OCI-LY7 (cell line): Measurements from ENCODE around the gene MRFAP1L1. TPM values are rescaled to one million over a fixed set of nuclear protein-coding genes. Genes with fewer than 3 reads are reported as not detected.
"Not testable (repeated sequence)": the region's sequence is repeated elsewhere in the genome, so short reads cannot be mapped to it uniquely, and the experiment has no call there.

Experiments used
- Bru-seq: library from RNA; stranded (reverse); fragments of 400-500 nt; gene quantifications from one replicate; lab custom pipeline; 2021; lab: Mats Ljungman, UMichigan
- BruChase-seq, 2 experiments: library from RNA; stranded (reverse); fragments of 400-500 nt; gene quantifications; one replicate each; lab custom pipeline; 2021; lab: Mats Ljungman, UMichigan
- BruUV-seq: library from RNA; stranded (reverse); fragments of 400-500 nt; replicated peaks from 2 replicates; lab custom pipeline; 2021; lab: Mats Ljungman, UMichigan
- CTCF ChIA-PET: fragments of 300-600 bp; sonication (Branson Sonifier 250); formaldehyde crosslinking; loops from one replicate; lab custom pipeline; 2022; ENCODE audit warnings: antibody characterized with exemption; ENCODE audit not compliant: unreplicated experiment; lab: Charles Lee
- POLR2A ChIA-PET: fragments of 300-600 bp; sonication (Branson Sonifier 250); formaldehyde crosslinking; loops from one replicate; lab custom pipeline; 2022; ENCODE audit warnings: antibody characterized with exemption; lab: Charles Lee
- DNase-seq: peaks from one replicate; pipeline ENCODE4 v3.0.0-alpha.2; 2015; ENCODE audit warnings: low spot score
- H2AFZ ChIP-seq: fragments of 200-600 bp; sonication (generic), shearing (Covaris generic); 2 replicates; pipeline ENCODE4 v1.6.1; 2014; ENCODE audit warnings: mild to moderate bottlenecking, antibody characterized with exemption, low read length, moderate library complexity
- H3K27ac ChIP-seq: fragments of 200-600 bp; sonication (generic); 2 replicates; pipeline ENCODE4 v1.5.1; 2014; ENCODE audit warnings: mixed run types, low read depth, mild to moderate bottlenecking, moderate library complexity, low read length, inconsistent platforms; ENCODE audit not compliant: poor library complexity, severe bottlenecking
- H3K36me3 ChIP-seq: fragments of 200-600 bp; sonication (generic); 2 replicates; pipeline ENCODE4 v1.6.1; 2014; ENCODE audit warnings: mild to moderate bottlenecking, antibody characterized with exemption, low read length, moderate library complexity, mixed read lengths; ENCODE audit not compliant: insufficient read depth
- H3K4me1 ChIP-seq: fragments of 200-600 bp; sonication (generic); 2 replicates; pipeline ENCODE4 v1.5.1; 2014; ENCODE audit warnings: mild to moderate bottlenecking, low read length; ENCODE audit not compliant: insufficient read depth, poor library complexity, severe bottlenecking
- H3K4me2 ChIP-seq: fragments of 200-600 bp; sonication (generic); 2 replicates; pipeline ENCODE4 v1.6.1; 2014; ENCODE audit warnings: mild to moderate bottlenecking, low read length
- H3K4me3 ChIP-seq: fragments of 200-600 bp; sonication (generic); 2 replicates; pipeline ENCODE4 v1.5.1; 2014; ENCODE audit warnings: mild to moderate bottlenecking, low read depth, low read length; ENCODE audit not compliant: poor library complexity, severe bottlenecking
- H3K79me2 ChIP-seq: fragments of 200-600 bp; sonication (generic); 2 replicates; pipeline ENCODE4 v1.6.1; 2016; ENCODE audit warnings: low read depth, mild to moderate bottlenecking, low read length, moderate library complexity, mixed read lengths; ENCODE audit not compliant: insufficient read depth
- H3K9me2 ChIP-seq: fragments of 200-600 bp; sonication (generic); 2 replicates; pipeline ENCODE4 v1.6.1; 2016; ENCODE audit warnings: mild to moderate bottlenecking, low read length, mixed read lengths; ENCODE audit not compliant: insufficient read depth
- H3K9me3 ChIP-seq: fragments of 200-600 bp; sonication (generic); 2 replicates; pipeline ENCODE4 v1.6.1; 2014; ENCODE audit warnings: mild to moderate bottlenecking, mixed run types, low read length, mixed read lengths
- H4K20me1 ChIP-seq: fragments of 200-600 bp; sonication (generic); 2 replicates; pipeline ENCODE4 v1.6.1; 2014; ENCODE audit warnings: mild to moderate bottlenecking, antibody characterized with exemption, low read length, moderate library complexity, mixed read lengths; ENCODE audit not compliant: insufficient read depth
- EZH2phosphoT487 ChIP-seq: fragments of 200-600 bp; sonication (generic); IDR thresholded peaks from 2 replicates; pipeline ENCODE4 v1.6.1; 2018; ENCODE audit warnings: low read depth, borderline replicate concordance, mild to moderate bottlenecking, mixed run types, antibody characterized with exemption, low read length, moderate library complexity, mixed read lengths
- intact Hi-C: fragments of 100-400 bp; cut with micrococcal nuclease; formaldehyde crosslinking; loops from one replicate; pipeline ENCODE4 v1.10.0; 2022; ENCODE audit not compliant: unreplicated experiment
- long read RNA-seq: library from polyadenylated mRNA; stranded (forward); transcript quantifications from one replicate; pipeline ENCODE4 v2.0.0, GENCODE V29; 2022
- total RNA-seq, 2 experiments: library from RNA; depleted of rRNA in 1 of 2; stranded (reverse); fragments of >200 nt in 1 of 2; shearing (Covaris generic) in 1 of 2; gene quantifications; 2 replicates each; pipeline ENCODE4 v1.2.3, GENCODE V29; 2014 to 2022
- TF ChIP-seq, protein P1 (sequence below): fragments of 200-600 bp; sonication (generic); conservative IDR thresholded peaks from 2 replicates; pipeline ENCODE4 v1.5.1; 2014; ENCODE audit warnings: mild to moderate bottlenecking, antibody characterized with exemption, low read length, moderate library complexity, mixed read lengths

MRFAP1L1 gene
- total RNA-seq (2014; rRNA removed; shearing (Covaris generic)) (50.5 and 79.2 TPM in 2 replicates), total RNA-seq (2022) (49.3 and 50.1 TPM in 2 replicates), Bru-seq, nascent RNA (percentile 96 among the genes with signal in this experiment), BruChase-seq, experiment 1, labeled RNA remaining after a 6-hour chase (percentile 95 among the genes with signal in this experiment), BruChase-seq, experiment 2, labeled RNA remaining after a 2-hour chase (percentile 100 among the genes with signal in this experiment)
- long read RNA-seq, transcript MRFAP1L1-202 (1 exons, 2,127 nt), result minor isoform, 7 of 41 reads
- long read RNA-seq, transcript MRFAP1L1-201 (2 exons, 1,593 nt), result major isoform, 32 of 41 reads
- long read RNA-seq, partial matches to known transcripts, result 0 of 41 reads
- long read RNA-seq, other reads (novel, unspliced or antisense), result 2 of 41 reads

DNA sequence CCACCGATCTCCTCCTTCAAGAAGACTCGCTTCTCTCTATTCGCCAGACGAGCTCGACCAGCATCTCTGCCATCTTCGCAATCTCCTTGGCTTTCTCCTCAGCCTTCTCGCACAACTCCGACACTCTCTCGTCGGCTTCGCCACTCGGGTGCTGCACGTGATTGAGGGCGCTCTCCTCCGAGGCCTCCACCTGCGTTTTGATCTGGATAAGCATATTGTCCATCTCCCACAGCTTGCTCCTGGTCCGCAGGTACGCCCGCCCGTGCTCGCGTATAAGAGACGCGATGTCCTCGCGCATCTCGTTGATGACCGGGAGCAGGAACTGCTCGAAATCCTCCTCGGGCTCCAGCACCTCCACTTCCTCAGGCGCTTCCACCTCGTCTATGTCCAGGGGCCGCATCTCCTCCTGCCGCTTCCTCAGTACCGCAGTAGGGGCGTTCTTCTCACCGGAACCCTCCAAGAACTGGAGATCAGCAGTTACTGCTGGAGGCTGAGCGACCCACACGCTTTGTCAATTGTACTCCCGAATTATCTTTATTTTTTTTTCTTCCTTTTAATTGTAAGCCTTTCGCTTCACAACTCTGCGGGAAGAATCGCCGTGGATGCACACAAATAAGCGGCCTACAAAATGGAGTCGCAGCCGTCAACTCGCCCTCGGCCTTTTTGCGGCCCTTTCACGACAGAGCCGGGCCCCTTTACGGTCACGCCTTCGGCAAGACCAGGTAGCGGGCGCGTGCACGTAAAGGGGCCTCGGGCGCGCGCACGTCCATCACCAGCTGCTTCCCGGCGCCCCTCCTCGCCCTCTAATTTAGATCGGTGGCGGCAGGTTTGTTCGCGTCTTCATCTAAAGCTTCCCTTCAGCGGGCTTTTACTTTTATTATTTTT, at the start of gene MRFAP1L1:
MRFAP1L1 (minus strand) TSS at position 636 of the 885 bp plus-strand sequence; CDS start at position 400, 236 bp downstream.
- Histone ChIP-seq H3K9me2 (no peaks in the 10 kb centered on the region), H3K4me2 (peak within 1 kb of the TSS; percentile 94), H2AFZ (peak within 1 kb of the TSS; percentile 91), H3K36me3 (peaks cover 41% of the 10 kb centered on the region), H4K20me1 (0 out of 2 replicates have a peak, but pooled peaks cover 9% of the 10 kb centered on the region), H3K79me2 (peaks cover 52% of the 10 kb centered on the region), H3K4me3 (peak within 1 kb of the TSS; percentile 92), H3K4me1 (peaks cover 41% of the 10 kb centered on the region), H3K27ac (peak within 1 kb of the TSS; percentile 73), H3K9me3 (peaks cover 20% of the 10 kb centered on the region)
- POLR2A ChIA-PET, result interaction anchor here (0.8 to 2.0 kb wide), 4 partner anchors 8 to 37 kb away, joined by 3 to 12 read pairs (median 4); a partner anchor contains a TSS
- peak; percentile 99 for DNase-seq
- CTCF ChIA-PET, result interaction anchor here (0.6 kb wide), 1 partner anchor 69 kb away, joined by 4 read pairs; the partner anchor contains the start of gene MRFAP1
- intact Hi-C loops, result loop anchor here (1.0 to 2.0 kb wide), 2 partner anchors 35 to 69 kb away; partner anchors contain the start of gene MRFAP1
- TSS peak; percentile 90 for BruUV-seq
- TF ChIP-seq, protein P1, sequence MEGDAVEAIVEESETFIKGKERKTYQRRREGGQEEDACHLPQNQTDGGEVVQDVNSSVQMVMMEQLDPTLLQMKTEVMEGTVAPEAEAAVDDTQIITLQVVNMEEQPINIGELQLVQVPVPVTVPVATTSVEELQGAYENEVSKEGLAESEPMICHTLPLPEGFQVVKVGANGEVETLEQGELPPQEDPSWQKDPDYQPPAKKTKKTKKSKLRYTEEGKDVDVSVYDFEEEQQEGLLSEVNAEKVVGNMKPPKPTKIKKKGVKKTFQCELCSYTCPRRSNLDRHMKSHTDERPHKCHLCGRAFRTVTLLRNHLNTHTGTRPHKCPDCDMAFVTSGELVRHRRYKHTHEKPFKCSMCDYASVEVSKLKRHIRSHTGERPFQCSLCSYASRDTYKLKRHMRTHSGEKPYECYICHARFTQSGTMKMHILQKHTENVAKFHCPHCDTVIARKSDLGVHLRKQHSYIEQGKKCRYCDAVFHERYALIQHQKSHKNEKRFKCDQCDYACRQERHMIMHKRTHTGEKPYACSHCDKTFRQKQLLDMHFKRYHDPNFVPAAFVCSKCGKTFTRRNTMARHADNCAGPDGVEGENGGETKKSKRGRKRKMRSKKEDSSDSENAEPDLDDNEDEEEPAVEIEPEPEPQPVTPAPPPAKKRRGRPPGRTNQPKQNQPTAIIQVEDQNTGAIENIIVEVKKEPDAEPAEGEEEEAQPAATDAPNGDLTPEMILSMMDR, result peak; percentile 35; the same call in 1 of the 2 replicates
- no peak for TF ChIP-seq EZH2phosphoT487

DNA sequence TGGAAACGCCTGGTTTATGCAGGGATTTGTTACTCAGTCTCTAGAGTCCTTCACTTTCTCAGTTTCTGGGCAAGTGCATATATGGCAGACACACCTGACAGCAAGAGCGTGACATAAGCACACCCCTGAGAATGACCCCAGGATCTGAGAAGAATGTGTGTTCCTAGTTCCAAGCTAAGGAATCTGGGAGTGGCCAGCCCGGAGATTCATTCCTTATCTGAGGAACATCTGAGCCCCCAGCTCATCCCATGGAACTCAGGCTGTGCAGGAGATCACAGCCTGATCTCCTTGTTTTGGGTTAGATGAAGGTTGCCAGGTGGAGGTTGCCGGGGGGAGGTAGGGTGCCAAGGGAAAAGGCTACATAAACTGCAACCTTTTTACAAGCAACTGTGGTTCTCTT, 49.1 kb upstream of the MRFAP1L1 start:
- TF ChIP-seq, protein P1, result no peak
- no peak for TF ChIP-seq EZH2phosphoT487
- H3K4me2 ChIP-seq, result no peak overlapping the region
- no peaks in the 10 kb centered on the region for H3K9me2 ChIP-seq
- ChIA-PET POLR2A (interaction anchor here (0.7 kb wide), 1 partner anchor 635 kb away, joined by 3 read pairs; no protein-coding TSS in a partner anchor), CTCF (no interaction called here)
- no peak overlapping the region for H3K27ac ChIP-seq
- no peaks in the 10 kb centered on the region for H4K20me1 ChIP-seq
- no peak overlapping the region for H3K4me3 ChIP-seq
- DNase-seq, result no peak
- H3K79me2 ChIP-seq, result no peaks in the 10 kb centered on the region
- no peak overlapping the region for H2AFZ ChIP-seq
- H3K9me3 ChIP-seq, result no peaks in the 10 kb centered on the region
- BruUV-seq, result no TSS peak
- H3K4me1 ChIP-seq, result no peaks in the 10 kb centered on the region
- intact Hi-C loops, result no loop called here
- no peaks in the 10 kb centered on the region for H3K36me3 ChIP-seq

DNA sequence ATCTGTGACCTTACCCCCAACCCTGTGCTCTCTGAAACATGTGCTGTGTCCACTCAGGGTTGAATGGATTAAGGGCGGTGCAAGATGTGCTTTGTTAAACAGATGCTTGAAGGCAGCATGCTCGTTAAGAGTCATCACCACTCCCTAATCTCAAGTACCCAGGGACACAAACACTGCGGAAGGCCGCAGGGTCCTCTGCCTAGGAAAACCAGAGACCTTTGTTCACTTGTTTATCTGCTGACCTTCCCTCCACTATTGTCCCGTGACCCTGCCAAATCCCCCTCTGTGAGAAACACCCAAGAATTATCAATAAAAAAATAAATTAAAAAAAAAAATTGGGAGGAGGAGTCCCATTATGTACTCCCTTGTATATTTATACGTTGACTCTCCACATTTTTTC, 46.7 kb upstream of the MRFAP1L1 start:
- H3K79me2 ChIP-seq, H4K20me1 ChIP-seq, H3K4me1 ChIP-seq, H3K36me3 ChIP-seq, H3K9me3 ChIP-seq, POLR2A ChIA-PET, H3K27ac ChIP-seq, H2AFZ ChIP-seq, DNase-seq, H3K4me3 ChIP-seq, CTCF ChIA-PET, H3K9me2 ChIP-seq, H3K4me2 ChIP-seq, intact Hi-C loops, BruUV-seq: not testable (repeated sequence)
